Measurements from ENCODE around the gene MUC6.

DNA sequence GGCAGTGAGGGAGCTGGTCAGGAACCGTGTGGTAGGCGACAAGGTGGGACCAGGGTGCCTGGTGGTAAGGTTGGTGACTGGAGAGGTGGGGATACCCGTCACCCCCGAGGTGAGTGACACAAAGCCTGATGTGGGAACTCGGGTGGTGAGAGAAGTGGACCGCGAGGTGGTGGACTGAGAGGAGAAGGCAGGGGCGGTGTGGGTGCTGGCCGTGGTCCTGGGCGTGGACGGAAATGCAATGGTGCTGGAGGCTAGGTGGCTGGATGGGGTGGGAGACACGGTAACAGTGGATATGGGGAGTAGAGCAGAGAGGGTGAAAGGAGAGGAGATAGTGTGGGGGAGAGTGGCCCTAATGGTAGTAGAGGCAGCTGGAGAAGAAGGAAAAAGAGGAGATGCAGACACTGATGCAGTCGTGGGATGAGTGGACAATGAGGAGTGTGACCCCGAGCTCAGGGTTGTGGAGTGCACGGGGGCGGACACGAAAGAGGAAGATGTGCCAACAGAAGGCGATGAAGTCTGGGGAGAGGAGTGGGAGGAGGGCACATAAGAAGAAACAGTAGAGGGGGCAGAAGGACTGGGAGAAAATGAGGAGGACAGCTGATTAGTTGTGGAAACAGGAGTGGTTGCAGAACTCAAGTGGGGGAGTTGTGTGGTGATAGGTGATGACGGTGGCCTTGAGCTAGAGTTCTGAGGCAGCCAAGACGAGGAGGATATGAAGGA, 20.5 kb downstream of the MUC6 start:
- no peak for TF ChIP-seq SIN3A (IDR thresholded peaks at IDR 0.05; ENCODE audit: borderline replicate concordance, insufficient read depth, low read length)
- TF ChIP-seq POLR2AphosphoS5 (IDR thresholded peaks at IDR 0.05; ENCODE audit: low read depth, low read length), result no peak
- no peak for TF ChIP-seq TAF1 (IDR thresholded peaks at IDR 0.05; ENCODE audit: borderline replicate concordance, insufficient read depth, low read length)
- TF ChIP-seq, protein P1, sequence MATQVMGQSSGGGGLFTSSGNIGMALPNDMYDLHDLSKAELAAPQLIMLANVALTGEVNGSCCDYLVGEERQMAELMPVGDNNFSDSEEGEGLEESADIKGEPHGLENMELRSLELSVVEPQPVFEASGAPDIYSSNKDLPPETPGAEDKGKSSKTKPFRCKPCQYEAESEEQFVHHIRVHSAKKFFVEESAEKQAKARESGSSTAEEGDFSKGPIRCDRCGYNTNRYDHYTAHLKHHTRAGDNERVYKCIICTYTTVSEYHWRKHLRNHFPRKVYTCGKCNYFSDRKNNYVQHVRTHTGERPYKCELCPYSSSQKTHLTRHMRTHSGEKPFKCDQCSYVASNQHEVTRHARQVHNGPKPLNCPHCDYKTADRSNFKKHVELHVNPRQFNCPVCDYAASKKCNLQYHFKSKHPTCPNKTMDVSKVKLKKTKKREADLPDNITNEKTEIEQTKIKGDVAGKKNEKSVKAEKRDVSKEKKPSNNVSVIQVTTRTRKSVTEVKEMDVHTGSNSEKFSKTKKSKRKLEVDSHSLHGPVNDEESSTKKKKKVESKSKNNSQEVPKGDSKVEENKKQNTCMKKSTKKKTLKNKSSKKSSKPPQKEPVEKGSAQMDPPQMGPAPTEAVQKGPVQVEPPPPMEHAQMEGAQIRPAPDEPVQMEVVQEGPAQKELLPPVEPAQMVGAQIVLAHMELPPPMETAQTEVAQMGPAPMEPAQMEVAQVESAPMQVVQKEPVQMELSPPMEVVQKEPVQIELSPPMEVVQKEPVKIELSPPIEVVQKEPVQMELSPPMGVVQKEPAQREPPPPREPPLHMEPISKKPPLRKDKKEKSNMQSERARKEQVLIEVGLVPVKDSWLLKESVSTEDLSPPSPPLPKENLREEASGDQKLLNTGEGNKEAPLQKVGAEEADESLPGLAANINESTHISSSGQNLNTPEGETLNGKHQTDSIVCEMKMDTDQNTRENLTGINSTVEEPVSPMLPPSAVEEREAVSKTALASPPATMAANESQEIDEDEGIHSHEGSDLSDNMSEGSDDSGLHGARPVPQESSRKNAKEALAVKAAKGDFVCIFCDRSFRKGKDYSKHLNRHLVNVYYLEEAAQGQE (IDR thresholded peaks at IDR 0.05; ENCODE audit: insufficient read depth in 1 of 2, low read depth in 2 of 2, low read length in 2 of 2), result peak; percentile 57 to 83; a peak in 3 of 4 replicates
- TF ChIP-seq FOXP2 (optimal IDR thresholded peaks at IDR 0.05; ENCODE audit: borderline replicate concordance, extremely low read depth, extremely low read length, insufficient read depth), result no peak

Data from PFSK-1 (cell line).